PFSK-1 (cell line): ENCODE results near the gene EML4.

Experiments
- FOXP2 ChIP-seq: optimal IDR thresholded peaks from 2 replicates; pipeline ENCODE3; 2011; ENCODE audit warnings: borderline replicate concordance, control low read depth, inconsistent platforms; ENCODE audit not compliant: insufficient read depth; ENCODE audit errors: extremely low read length, extremely low read depth
- POLR2AphosphoS5 ChIP-seq: IDR thresholded peaks from 2 replicates; pipeline ENCODE4 v1.6.1; 2012; ENCODE audit warnings: low read depth, mild to moderate bottlenecking, control low read depth, low read length, moderate library complexity
- SIN3A ChIP-seq: IDR thresholded peaks from 2 replicates; pipeline ENCODE4 v1.6.1; 2012; ENCODE audit warnings: mild to moderate bottlenecking, low read length, moderate library complexity, borderline replicate concordance; ENCODE audit not compliant: insufficient read depth
- TAF1 ChIP-seq: IDR thresholded peaks from 2 replicates; pipeline ENCODE4 v1.6.1; 2012; ENCODE audit warnings: low read length, control low read depth, borderline replicate concordance; ENCODE audit not compliant: insufficient read depth
- TF ChIP-seq, protein P1 (sequence below), 2 experiments: IDR thresholded peaks; 2 replicates each; pipeline versions ENCODE4 v1.6.1 to v1.8.0; 2011 to 2012; ENCODE audit warnings: low read depth in 2 of 2, low read length in 2 of 2, control low read depth in 1 of 2, inconsistent platforms in 1 of 2, mild to moderate bottlenecking in 1 of 2, moderate library complexity in 1 of 2; ENCODE audit not compliant: insufficient read depth in 1 of 2

Gene EML4

DNA sequence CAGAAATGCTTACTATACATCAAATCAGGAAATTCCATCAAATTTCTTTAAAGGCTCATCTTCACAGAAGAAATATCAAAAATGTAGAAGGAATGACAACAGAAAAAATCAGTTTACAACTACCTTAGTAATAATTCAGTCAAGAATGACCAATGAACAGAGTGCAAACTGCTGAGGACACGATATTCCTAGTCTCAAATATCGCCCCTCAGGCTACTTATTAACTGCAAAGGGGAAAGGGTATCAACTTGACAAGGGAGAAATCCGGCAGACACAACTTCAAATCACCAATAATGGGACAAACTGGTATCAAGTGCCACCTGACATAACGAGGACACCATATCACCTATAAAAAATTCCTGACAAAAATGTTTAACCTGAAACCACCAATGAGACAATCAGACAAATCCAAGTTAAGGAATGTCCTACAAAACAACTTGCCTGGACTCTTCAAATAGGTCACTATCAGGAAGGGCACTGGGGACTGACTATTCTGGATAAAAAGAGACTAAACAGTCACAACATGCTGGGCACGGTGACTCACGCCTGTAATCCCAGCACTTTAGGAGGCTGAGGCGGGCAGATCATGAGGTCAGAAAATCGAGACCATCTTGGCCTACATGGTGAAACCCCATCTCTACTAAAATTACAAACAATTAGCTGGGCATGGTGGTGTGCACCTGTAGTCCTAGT lies 179.1 kb downstream of the EML4 start:
- TF ChIP-seq, protein P1, sequence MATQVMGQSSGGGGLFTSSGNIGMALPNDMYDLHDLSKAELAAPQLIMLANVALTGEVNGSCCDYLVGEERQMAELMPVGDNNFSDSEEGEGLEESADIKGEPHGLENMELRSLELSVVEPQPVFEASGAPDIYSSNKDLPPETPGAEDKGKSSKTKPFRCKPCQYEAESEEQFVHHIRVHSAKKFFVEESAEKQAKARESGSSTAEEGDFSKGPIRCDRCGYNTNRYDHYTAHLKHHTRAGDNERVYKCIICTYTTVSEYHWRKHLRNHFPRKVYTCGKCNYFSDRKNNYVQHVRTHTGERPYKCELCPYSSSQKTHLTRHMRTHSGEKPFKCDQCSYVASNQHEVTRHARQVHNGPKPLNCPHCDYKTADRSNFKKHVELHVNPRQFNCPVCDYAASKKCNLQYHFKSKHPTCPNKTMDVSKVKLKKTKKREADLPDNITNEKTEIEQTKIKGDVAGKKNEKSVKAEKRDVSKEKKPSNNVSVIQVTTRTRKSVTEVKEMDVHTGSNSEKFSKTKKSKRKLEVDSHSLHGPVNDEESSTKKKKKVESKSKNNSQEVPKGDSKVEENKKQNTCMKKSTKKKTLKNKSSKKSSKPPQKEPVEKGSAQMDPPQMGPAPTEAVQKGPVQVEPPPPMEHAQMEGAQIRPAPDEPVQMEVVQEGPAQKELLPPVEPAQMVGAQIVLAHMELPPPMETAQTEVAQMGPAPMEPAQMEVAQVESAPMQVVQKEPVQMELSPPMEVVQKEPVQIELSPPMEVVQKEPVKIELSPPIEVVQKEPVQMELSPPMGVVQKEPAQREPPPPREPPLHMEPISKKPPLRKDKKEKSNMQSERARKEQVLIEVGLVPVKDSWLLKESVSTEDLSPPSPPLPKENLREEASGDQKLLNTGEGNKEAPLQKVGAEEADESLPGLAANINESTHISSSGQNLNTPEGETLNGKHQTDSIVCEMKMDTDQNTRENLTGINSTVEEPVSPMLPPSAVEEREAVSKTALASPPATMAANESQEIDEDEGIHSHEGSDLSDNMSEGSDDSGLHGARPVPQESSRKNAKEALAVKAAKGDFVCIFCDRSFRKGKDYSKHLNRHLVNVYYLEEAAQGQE (IDR thresholded peaks at IDR 0.05; ENCODE audit: insufficient read depth in 1 of 2, low read depth in 2 of 2, low read length in 2 of 2), result no peak
- TF ChIP-seq SIN3A (no peak), FOXP2 (no peak), TAF1 (no peak), POLR2AphosphoS5 (no peak)

DNA sequence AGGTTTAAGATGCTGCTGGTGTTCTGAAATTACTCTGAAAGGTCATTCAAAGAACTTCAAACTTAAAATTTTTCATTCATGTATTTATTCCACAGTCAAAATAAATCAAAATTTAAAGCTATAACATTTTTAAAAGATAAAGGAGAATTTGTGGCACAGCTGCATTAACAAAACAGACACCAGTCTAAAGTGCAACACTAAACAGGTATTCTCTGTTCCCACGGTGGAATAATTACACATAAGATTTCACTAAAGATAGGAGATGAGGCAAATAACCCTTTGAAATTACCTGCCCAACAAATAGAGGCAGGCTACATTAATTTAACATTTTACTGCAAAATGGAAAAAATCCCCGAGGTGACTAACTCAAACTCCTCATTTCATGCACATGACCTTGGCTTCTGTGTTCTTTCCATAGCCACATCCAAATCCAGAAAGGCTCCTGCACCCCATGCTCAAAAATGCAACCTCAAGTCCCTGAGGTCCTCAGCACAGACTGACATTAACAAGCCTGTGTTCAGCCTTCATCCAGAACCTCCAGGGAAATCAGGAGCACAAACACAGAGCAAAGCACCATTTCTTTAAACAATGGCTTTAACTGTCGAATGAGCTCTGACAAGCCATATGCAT lies 181.4 kb downstream of the EML4 start:
- TF ChIP-seq TAF1 (no peak), POLR2AphosphoS5 (no peak)

DNA sequence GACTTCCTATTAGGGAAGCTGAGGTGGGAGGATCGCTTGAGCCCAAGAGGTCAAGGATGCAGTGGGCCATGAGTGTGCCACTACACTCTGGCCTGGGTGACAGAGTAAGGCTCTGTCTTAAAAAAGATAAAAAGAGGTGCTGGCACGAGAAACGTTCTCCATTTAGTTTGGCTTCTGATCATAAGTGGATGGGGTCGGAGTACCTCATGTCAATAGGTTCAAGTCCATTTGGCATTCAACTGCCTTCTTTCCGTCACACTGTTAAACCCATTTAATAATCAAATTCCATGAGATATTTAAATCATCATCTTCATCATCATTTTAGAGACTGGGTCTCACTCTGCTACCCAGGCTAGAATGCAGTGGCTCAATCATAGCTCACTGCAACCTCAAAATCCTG lies 182.7 kb downstream of the EML4 start:
- TF ChIP-seq SIN3A (no peak), TAF1 (no peak), FOXP2 (no peak), POLR2AphosphoS5 (no peak)
- TF ChIP-seq, protein P1 (IDR thresholded peaks at IDR 0.05; ENCODE audit: insufficient read depth in 1 of 2, low read depth in 2 of 2, low read length in 2 of 2), result no peak

DNA sequence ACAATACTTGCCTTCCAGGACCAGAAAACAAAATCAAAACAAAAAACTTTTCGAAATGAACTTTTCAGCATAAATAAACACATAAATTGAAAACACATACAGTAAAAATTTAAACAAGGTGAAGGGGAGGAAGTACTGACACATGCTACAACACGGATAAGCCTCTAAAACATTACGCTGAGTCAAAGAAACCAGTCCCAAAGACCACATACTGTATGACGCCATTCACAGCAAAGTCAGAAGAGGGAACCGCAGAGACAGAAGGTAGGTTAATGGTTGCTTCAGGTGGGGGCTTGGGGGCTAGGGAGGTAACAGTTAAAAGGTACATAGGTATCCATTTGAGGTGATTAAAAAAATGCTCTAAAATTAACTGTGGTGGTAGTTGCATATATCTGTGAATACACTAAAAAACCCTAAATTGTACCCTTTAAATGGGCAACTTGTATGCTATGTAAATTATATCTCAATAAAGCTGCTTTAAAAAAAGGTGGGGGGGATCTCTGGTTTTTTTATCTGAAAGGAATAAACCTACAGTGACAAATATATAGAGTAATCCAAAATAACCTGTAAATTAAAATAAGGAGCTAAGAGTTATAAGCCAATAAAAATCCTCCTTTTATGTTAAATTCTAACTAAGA lies 184.8 kb downstream of the EML4 start:
- TF ChIP-seq FOXP2 (no peak), SIN3A (no peak), TAF1 (no peak), POLR2AphosphoS5 (no peak)
- TF ChIP-seq, protein P1 (IDR thresholded peaks at IDR 0.05; ENCODE audit: insufficient read depth in 1 of 2, low read depth in 2 of 2, low read length in 2 of 2), result no peak

DNA sequence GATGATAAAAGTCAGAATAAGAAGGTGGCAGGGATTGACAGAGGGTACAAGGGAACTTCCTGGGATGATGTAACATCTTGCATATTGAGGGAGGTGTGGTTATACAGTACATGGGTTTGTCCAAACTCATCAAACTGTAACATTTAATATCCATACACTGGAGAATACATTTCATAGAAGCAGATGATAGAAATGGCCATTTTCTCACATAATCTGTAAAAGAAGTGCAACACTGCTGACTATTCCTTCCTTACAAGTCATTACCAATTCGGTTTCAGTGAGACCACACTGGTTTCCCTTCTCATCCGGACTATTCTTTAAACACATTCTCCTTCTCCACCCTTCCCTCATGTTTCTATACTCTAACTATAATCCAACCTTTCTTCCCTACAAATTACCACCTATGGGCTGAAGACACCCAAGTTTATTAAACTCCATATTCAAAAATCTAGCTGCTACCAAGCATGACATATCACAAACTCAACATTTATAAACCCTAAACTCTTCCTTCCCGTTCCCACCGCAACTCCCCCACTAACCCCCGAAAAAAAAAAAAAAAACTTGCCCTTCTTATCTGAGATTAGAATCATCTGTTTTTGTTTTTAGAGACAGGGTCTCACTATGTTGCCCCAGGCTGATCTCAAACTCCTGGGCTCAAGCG lies 190.3 kb downstream of the EML4 start:
- no peak for TF ChIP-seq TAF1
- TF ChIP-seq SIN3A, result no peak
- peak; percentile 34; the same call in 1 of the 2 replicates for TF ChIP-seq POLR2AphosphoS5
